ENCODE measurements around the gene GULP1. TPM values are rescaled to one million over a fixed set of nuclear protein-coding genes. Genes with fewer than 3 reads are reported as not detected.

The GULP1 gene
- total and polyA plus RNA-seq, 2 of the 4 experiments (the other 2 are of a cell fraction): 24.4 to 40.1 TPM

- H2AFZ ChIP-seq (replicated peaks; ENCODE audit: low read length, poor library complexity): no peak overlapping the region
- BruUV-seq (replicated peaks): no TSS peak
- H3K14ac ChIP-seq (replicated peaks; ENCODE audit: low read depth, low read length): no peak overlapping the region
- H2BK5ac ChIP-seq (ENCODE audit: low read depth, low read length, poor library complexity, severe bottlenecking): no peak overlapping the region
- H2AK5ac ChIP-seq (ENCODE audit: low read depth, low read length): no peak overlapping the region
- no peak overlapping the region for H3K27ac ChIP-seq (ENCODE audit: insufficient read depth, low read length)
- ATAC-seq (ENCODE audit: low read depth): no peak
- no peak overlapping the region for H3K4ac ChIP-seq (ENCODE audit: low read depth, low read length)
- H3K23ac ChIP-seq (ENCODE audit: low read depth, low read length): no peak overlapping the region
- no peak overlapping the region for H2BK120ac ChIP-seq (ENCODE audit: low read depth, low read length)
- H3K4me3 ChIP-seq (ENCODE audit: insufficient read depth, low read depth, low read length): no peak overlapping the region
- H2AK9ac ChIP-seq (replicated peaks; ENCODE audit: low read depth, low read length, poor library complexity): no peak overlapping the region
- CTCF ChIA-PET: no interaction called here
- no peaks in the 10 kb centered on the region for H3K9me3 ChIP-seq (ENCODE audit: control insufficient read depth, insufficient read depth, low read length)
- no peak overlapping the region for H3K18ac ChIP-seq (ENCODE audit: low read depth, low read length)
- H4K5ac ChIP-seq (ENCODE audit: low read depth, low read length): no peak overlapping the region
- no peak overlapping the region for H2BK20ac ChIP-seq (ENCODE audit: low read depth, low read length)
- H3K79me1 ChIP-seq (ENCODE audit: low read depth in 1 of 2, low read length in 2 of 2): no peaks in the 10 kb centered on the region
- H3K9ac ChIP-seq (ENCODE audit: low read depth, low read length): no peak overlapping the region
- no peak overlapping the region for H2BK15ac ChIP-seq (ENCODE audit: low read depth, low read length)
- in situ Hi-C loops (cut with MboI; ENCODE audit: low sequenced_read_pairs): no loop called here
- no peak overlapping the region for H3K56ac ChIP-seq (ENCODE audit: extremely low read depth, insufficient read depth, low read length)
- dilution Hi-C loops (cut with HindIII; ENCODE audit: low sequenced_read_pairs, unreplicated experiment): no loop called here
- TF ChIP-seq SMC3 (IDR thresholded peaks at IDR 0.05; ENCODE audit: low read depth, low read length) (no peak), MXI1 (IDR thresholded peaks at IDR 0.05; ENCODE audit: borderline replicate concordance, low read depth, low read length) (no peak), CTCF (conservative IDR thresholded peaks at IDR 0.05; ENCODE audit: low read depth, low read length) (no peak), MAFK (IDR thresholded peaks at IDR 0.05; ENCODE audit: low read depth, low read length) (no peak), RFX5 (IDR thresholded peaks at IDR 0.05; ENCODE audit: low read depth, low read length) (no peak)
- H3K9me1 ChIP-seq (ENCODE audit: insufficient read depth, low read length): no peaks in the 10 kb centered on the region; the same call in 1 of the 2 replicates
- POLR2A ChIA-PET (ENCODE audit: unreplicated experiment): no interaction called here
- H3K27me3 ChIP-seq (ENCODE audit: control insufficient read depth, insufficient read depth, low read length): no peaks in the 10 kb centered on the region
- no peak overlapping the region for H4K8ac ChIP-seq (ENCODE audit: low read depth in 2 of 2, low read length in 2 of 2)
- intact Hi-C loops (cut with micrococcal nuclease): no loop called here
- H4K91ac ChIP-seq (ENCODE audit: insufficient read depth, low read depth, low read length): no peak overlapping the region
- WGBS, 2 experiments (ENCODE audit: extremely low coverage in 2 of 2, insufficient read length in 1 of 2): 97% methylated on average over 3 of the region's 4 CpGs; no CpG with 5 or more reads in 1 of the 2 experiments
- no peak for DNase-seq
- no peaks in the 10 kb centered on the region for H3K4me1 ChIP-seq (ENCODE audit: control insufficient read depth, insufficient read depth, low read length)
- no peaks in the 10 kb centered on the region for H3K36me3 ChIP-seq (ENCODE audit: control insufficient read depth, insufficient read depth, low read length)
- no peaks in the 10 kb centered on the region for H4K20me1 ChIP-seq (ENCODE audit: insufficient read depth, low read length)
- no peak overlapping the region for H3K4me2 ChIP-seq (ENCODE audit: low read depth, low read length)
These were observed 327.5 kb downstream of the GULP1 start for GRCh38 chr2:188619146-188619545.
